Fibroblast of villous mesenchyme (primary cell): ENCODE data around the gene SLC39A2. TPM values are rescaled to one million over a fixed set of nuclear protein-coding genes. Genes with fewer than 3 reads are reported as not detected.
A peak's percentile ranks its signal among the peaks of the same experiment; 100 is the strongest.
"Not testable (repeated sequence)": the region's sequence is repeated elsewhere in the genome, so short reads cannot be mapped to it uniquely, and the experiment has no call there.

ENCODE experiments used
- DNase-seq: peaks from one replicate; pipeline ENCODE4 v3.0.0-alpha.2; 2010; ENCODE audit warnings: low read depth
- H3K4me3 ChIP-seq: 2 replicates; pipeline ENCODE4 v1.5.1; 2011; ENCODE audit warnings: low read depth, mild to moderate bottlenecking, low read length
- total RNA-seq: library from RNA; depleted of rRNA; stranded (reverse); fragments of >200 nt; gene quantifications from 2 replicates; pipeline ENCODE4 v1.2.3, GENCODE V29; 2012
- TF ChIP-seq, protein P1 (sequence below): IDR thresholded peaks from 2 replicates; pipeline ENCODE4 v1.5.1; 2012; ENCODE audit warnings: low read depth, mild to moderate bottlenecking, low read length; ENCODE audit not compliant: insufficient read depth

The SLC39A2 gene
- total RNA-seq, 1 donor: not detected

DNA sequence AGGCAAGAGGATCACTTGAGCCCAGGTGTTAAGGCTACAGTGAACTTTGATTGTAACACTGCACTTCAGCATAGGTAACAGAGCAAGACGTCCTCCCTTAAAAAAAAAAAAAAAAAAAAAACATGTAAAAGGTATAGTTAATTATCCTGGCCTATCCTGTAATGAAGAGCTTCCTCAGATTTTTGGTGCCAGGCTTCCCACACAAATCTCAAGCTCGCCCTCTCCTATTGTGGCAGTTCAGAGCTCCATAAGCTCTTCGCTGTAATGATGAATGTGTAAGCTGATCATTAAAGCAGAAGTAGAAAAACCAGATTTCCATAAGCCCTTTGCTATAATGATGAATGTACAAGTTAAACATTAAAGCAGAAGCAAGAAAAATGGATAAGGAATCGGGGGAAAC, 2.0 kb upstream of the SLC39A2 start:
- H3K4me3 ChIP-seq: no peak overlapping the region
- TF ChIP-seq, protein P1, sequence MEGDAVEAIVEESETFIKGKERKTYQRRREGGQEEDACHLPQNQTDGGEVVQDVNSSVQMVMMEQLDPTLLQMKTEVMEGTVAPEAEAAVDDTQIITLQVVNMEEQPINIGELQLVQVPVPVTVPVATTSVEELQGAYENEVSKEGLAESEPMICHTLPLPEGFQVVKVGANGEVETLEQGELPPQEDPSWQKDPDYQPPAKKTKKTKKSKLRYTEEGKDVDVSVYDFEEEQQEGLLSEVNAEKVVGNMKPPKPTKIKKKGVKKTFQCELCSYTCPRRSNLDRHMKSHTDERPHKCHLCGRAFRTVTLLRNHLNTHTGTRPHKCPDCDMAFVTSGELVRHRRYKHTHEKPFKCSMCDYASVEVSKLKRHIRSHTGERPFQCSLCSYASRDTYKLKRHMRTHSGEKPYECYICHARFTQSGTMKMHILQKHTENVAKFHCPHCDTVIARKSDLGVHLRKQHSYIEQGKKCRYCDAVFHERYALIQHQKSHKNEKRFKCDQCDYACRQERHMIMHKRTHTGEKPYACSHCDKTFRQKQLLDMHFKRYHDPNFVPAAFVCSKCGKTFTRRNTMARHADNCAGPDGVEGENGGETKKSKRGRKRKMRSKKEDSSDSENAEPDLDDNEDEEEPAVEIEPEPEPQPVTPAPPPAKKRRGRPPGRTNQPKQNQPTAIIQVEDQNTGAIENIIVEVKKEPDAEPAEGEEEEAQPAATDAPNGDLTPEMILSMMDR: no peak
- no peak for DNase-seq

DNA sequence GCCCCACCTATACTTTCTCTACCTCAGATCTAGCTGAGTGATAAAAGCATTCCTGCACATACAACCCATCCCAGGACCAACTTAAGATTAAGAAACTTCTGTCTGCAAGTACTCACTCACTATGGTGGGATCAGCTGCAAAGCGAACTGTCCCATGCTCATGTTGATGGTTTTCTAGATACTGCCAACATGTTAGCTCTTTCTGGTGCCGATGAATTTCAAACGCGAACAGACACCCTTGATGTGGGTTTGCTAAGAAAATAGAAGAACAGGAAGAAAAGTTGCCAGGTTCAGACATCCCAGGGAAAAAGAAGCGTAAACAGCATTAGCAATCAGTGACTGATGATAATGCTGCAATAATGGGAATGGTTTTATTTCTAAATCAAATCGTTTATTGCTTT, 1.5 kb upstream of the SLC39A2 start:
- no peak for DNase-seq
- no peak overlapping the region for H3K4me3 ChIP-seq
- TF ChIP-seq, protein P1: no peak

DNA sequence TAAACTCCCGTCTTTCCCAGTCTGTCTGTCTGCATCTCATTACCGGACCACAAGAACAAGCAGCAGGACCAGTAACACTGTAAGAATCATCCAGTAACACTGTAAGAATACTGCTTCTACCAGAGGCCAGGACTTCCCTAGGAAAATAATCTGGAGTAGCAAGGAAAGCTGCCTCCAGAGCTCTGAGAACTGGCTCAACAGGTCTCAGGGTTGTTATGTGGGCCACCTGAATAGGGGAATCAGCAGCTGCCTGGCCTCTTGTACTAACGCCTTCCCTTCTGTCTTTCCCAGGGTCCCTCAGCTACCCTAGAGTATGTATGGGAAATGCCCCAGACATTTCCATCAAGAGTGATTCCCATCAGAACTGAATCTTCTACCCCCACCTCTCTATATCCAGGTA, 954 bp upstream of the SLC39A2 start:
- no peak for DNase-seq
- no peak overlapping the region for H3K4me3 ChIP-seq
- TF ChIP-seq, protein P1: no peak

DNA sequence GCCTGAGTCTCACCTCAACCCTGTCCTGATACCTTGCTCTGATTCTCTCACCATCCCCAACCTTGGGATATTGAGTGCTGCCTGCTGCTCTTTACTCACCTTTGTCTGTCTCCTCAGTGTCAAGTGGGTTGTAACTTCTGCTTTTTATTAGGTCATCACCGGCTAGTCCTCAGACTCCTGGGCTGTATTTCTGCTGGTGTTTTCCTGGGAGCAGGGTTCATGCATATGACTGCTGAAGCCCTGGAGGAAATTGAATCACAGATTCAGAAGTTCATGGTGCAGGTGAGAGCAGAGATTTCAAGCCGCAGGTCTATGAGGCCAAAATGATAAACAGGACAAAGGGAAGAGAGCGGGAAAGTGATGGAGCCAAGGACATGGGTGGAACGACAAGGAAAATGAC, 498 bp downstream of the SLC39A2 start:
- no peak for DNase-seq
- H3K4me3 ChIP-seq: no peak overlapping the region
- TF ChIP-seq, protein P1: no peak

DNA sequence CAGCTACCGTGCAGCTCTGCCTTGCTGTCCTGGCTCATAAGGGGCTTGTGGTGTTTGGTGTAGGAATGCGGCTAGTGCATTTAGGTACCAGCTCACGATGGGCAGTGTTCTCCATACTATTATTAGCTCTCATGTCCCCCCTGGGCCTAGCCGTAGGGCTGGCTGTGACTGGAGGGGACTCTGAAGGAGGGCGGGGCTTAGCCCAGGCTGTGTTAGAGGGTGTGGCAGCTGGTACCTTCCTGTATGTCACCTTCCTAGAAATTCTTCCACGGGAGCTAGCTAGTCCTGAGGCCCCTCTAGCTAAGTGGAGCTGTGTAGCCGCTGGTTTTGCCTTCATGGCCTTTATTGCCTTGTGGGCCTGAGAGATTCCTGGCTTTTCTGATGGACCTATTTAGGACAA, 2.1 kb downstream of the SLC39A2 start:
- no peak for DNase-seq
- no peak overlapping the region for H3K4me3 ChIP-seq
- TF ChIP-seq, protein P1: no peak

DNA sequence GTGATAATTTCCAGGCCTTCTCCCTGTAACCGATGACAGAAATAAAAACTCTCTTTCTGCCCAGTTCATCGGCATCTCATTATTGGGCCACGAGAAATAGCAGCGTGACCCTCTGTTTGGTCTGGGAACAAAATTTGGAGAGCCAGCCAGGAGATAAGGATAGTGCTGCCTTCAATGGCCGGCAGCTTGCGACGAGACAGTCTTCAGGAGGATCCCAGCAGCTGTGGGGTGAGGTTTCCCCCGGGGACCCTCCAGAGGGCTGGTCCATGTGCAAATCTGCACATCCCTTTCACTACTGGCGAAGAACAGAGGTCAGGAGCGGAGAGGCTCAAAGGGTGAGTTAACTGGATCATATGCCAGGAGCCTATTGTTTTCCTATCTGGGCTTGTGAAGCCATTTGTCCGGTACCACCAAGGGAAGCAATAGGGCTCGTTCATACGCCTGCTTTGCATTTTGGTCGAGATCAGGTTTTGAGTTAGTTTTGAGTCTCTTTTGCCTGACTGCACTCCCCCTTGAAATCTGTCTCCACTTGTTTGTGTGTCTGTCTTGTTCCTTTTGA, 4.8 kb downstream of the SLC39A2 start:
- TF ChIP-seq, protein P1: no peak
- no peak for DNase-seq
- H3K4me3 ChIP-seq: no peak overlapping the region

DNA sequence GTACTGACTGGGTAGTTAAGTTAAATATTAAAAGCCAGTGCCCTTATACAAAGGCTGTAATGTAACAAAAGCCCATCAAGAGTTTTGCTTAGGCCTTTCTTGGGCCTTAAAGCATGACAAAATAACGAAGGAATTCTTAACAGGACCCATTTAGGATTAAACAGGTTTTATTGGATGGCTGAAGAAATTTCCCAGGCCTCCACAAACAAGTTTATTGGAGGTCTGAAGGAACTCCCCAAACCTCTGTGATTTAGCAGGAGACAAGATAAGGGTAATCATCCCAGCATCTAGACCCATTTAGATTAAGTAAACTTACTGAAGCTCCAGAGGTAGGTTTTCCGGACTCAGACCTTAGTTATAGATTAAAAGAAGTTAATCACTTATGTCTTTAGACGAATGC, 10.6 kb downstream of the SLC39A2 start:
- DNase-seq: peak; percentile 49
- H3K4me3 ChIP-seq: not testable (repeated sequence)

DNA sequence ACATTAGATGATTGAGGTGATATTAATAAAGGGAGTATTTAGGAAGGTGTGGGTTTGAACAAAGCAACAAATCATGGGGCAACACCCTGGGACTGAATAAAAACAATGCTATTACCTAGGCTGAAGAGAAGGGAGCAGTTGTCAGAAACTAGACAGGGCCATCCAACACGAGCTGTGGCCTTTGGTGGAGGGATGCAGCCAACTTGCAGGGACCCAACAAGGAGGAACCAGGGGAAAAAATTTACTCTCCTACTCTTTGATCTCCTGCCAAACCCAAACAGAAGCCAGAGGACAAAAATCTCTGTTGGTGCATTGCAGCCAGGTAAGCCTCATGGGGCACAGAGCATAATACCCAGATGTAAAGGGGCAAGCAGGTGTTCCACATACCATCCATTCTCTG, 12.0 kb downstream of the SLC39A2 start:
- no peak overlapping the region for H3K4me3 ChIP-seq
- no peak for DNase-seq
- TF ChIP-seq, protein P1: no peak
